Endodermal cell (in vitro differentiated cells): Measurements from ENCODE around the gene HOXB1. TPM values are rescaled to one million over a fixed set of nuclear protein-coding genes. Genes with fewer than 3 reads are reported as not detected.

Experiments
- DNase-seq: peaks from one replicate; pipeline ENCODE4 v3.0.0-alpha.2; 2017
- H3K27ac ChIP-seq: 2 replicates; pipeline ENCODE4 v1.5.1; 2013; ENCODE audit warnings: mild to moderate bottlenecking, low read depth, low read length, moderate library complexity
- H3K27me3 ChIP-seq: 2 replicates; pipeline ENCODE4 v1.6.1; 2013; ENCODE audit warnings: mild to moderate bottlenecking, low read length, moderate library complexity; ENCODE audit not compliant: insufficient read depth, control insufficient read depth, poor library complexity, severe bottlenecking
- H3K36me3 ChIP-seq: 2 replicates; pipeline ENCODE4 v1.7.0; 2013; ENCODE audit warnings: mild to moderate bottlenecking, low read length, moderate library complexity; ENCODE audit not compliant: control insufficient read depth, insufficient read depth
- H3K4me1 ChIP-seq: one replicate; pipeline ENCODE4 v1.7.0; 2013; ENCODE audit warnings: low read length; ENCODE audit not compliant: control insufficient read depth, insufficient read depth
- H3K4me3 ChIP-seq: 2 replicates; pipeline ENCODE4 v1.5.1; 2013; ENCODE audit warnings: mild to moderate bottlenecking, low read length, moderate library complexity
- H3K9ac ChIP-seq: 2 replicates; pipeline ENCODE4 v1.6.1; 2013; ENCODE audit warnings: mild to moderate bottlenecking, low read length, moderate library complexity; ENCODE audit not compliant: poor library complexity, severe bottlenecking; ENCODE audit errors: extremely low read depth
- H3K9me3 ChIP-seq: 2 replicates; pipeline ENCODE4 v1.6.1; 2013; ENCODE audit warnings: mild to moderate bottlenecking, low read length, moderate library complexity; ENCODE audit not compliant: control insufficient read depth
- H3K27ac Mint-ChIP-seq: 2 replicates; pipeline ENCODE4 v1.8.0; 2020; ENCODE audit warnings: mixed read lengths
- H3K27me3 Mint-ChIP-seq: 2 replicates; pipeline ENCODE4 v1.8.0; 2021; ENCODE audit warnings: mild to moderate bottlenecking, mixed read lengths; ENCODE audit not compliant: insufficient read depth
- H3K36me3 Mint-ChIP-seq: 2 replicates; pipeline ENCODE4 v1.8.0; 2020; ENCODE audit warnings: low read depth, mixed read lengths
- H3K4me1 Mint-ChIP-seq: 2 replicates; pipeline ENCODE4 v1.8.0; 2020; ENCODE audit warnings: mixed read lengths
- H3K4me3 Mint-ChIP-seq: 2 replicates; pipeline ENCODE4 v1.8.0; 2020; ENCODE audit warnings: mild to moderate bottlenecking, moderate library complexity, mixed read lengths
- H3K9me3 Mint-ChIP-seq: 2 replicates; pipeline ENCODE4 v1.8.0; 2020; ENCODE audit warnings: mild to moderate bottlenecking, mixed read lengths
- CTCF ChIP-seq: fragments of 200-600 bp; sonication (generic); conservative IDR thresholded peaks from 2 replicates; pipeline ENCODE4 v1.5.0; 2021; ENCODE audit warnings: antibody characterized with exemption, mild to moderate bottlenecking
- WGBS, 2 experiments: methylation state at CpG; one replicate each; pipeline versions ENCODE4 v1.1.5 to v1.1.7; 2013; ENCODE audit warnings: missing lambda C conversion rate in 2 of 2, mixed read lengths in 1 of 2; ENCODE audit not compliant: insufficient coverage in 1 of 2, insufficient read length in 1 of 2; 5-methylcytosine and 5-hydroxymethylcytosine counted together
- total RNA-seq, 2 donors: library from RNA; stranded (reverse); fragmentation: NEBNext Ultra II Directional in 1 of 2; extraction: Animal tissue kit (Norgen Biotek cat#: 25700) in 1 of 2; gene quantifications; 2 replicates in 1 of 2; 3 replicates in 1 of 2; pipeline ENCODE4 v1.2.1, GENCODE V29; 2021

Gene HOXB1
- total RNA-seq, 2 donors from 2014 or later: not detected

- Histone ChIP-seq H3K27ac (peak overlapping the region; percentile 36), H3K4me1 (no peaks in the 10 kb centered on the region), H3K27me3 (peaks cover 99% of the 10 kb centered on the region), H3K9me3 (no peaks in the 10 kb centered on the region), H3K9ac (no peak overlapping the region), H3K36me3 (no peaks in the 10 kb centered on the region), H3K4me3 (no peak overlapping the region)
- WGBS, 2 experiments: 4% methylated on average over 17 to 32 of the region's 43 CpGs
- TF ChIP-seq CTCF: no peak
- H3K27ac Mint-ChIP-seq: no peak overlapping the region
- peaks cover 49% of the 10 kb centered on the region for H3K27me3 Mint-ChIP-seq
- H3K4me3 Mint-ChIP-seq: no peak overlapping the region
- no peaks in the 10 kb centered on the region for H3K36me3 Mint-ChIP-seq
- H3K4me1 Mint-ChIP-seq: peaks cover 5% of the 10 kb centered on the region
- no peaks in the 10 kb centered on the region for H3K9me3 Mint-ChIP-seq
- DNase-seq: peak; percentile 71
Observed at GRCh38 chr17:48576479-48577309, 45.9 kb upstream of the HOXB1 start.

DNA sequence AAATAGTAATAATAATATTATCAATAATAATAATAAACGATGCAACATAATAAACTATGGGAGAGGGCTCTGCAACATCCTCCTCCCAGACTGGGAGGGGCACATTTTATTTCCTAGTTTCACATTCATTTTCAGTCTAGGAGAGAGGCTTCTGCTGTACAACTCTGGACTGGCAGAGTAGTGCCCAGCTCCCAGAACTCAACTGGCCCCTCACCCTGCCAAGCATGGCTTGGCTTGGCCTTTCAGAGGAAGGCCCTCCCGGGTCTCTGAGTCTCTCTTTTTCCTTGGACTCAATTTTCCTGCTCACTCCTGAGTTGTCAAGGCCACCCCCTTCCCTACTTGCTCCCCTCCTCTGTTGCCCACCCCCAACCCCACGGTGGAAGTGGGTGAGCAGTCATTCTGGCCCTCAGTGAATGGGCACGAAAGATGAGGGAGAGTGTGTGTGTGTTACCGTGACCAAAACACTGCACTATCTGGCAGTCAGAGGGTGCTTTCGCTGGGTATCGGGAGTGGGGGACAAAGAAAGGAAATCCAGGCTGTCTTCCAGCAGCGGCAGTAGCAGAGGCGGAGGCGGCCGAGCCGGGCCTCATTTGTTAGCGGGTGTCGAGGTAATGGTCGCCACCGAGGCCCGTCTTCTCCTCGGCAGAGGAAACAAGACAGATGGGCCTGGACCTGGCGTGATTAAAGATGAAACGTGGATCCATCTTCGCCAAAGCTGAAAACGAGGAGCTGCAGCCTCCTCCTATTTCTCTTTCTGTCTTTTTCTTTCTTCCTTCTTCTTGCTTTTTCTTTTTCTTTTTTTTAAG, 45.1 kb upstream of the HOXB1 start:
- Histone ChIP-seq H3K36me3 (no peaks in the 10 kb centered on the region), H3K4me1 (peaks cover 6% of the 10 kb centered on the region), H3K9me3 (no peaks in the 10 kb centered on the region), H3K9ac (no peak overlapping the region), H3K4me3 (no peak overlapping the region), H3K27me3 (peaks cover 99% of the 10 kb centered on the region), H3K27ac (no peak overlapping the region)
- peaks cover 10% of the 10 kb centered on the region for H3K4me1 Mint-ChIP-seq
- H3K27me3 Mint-ChIP-seq: peaks cover 41% of the 10 kb centered on the region
- peak; percentile 66 for DNase-seq
- WGBS, 2 experiments: 0 to 4% methylated on average over 10 to 21 of the region's 22 CpGs
- H3K27ac Mint-ChIP-seq: no peak overlapping the region
- no peak overlapping the region for H3K4me3 Mint-ChIP-seq
- H3K36me3 Mint-ChIP-seq: no peaks in the 10 kb centered on the region
- no peak for TF ChIP-seq CTCF
- no peaks in the 10 kb centered on the region for H3K9me3 Mint-ChIP-seq

DNA sequence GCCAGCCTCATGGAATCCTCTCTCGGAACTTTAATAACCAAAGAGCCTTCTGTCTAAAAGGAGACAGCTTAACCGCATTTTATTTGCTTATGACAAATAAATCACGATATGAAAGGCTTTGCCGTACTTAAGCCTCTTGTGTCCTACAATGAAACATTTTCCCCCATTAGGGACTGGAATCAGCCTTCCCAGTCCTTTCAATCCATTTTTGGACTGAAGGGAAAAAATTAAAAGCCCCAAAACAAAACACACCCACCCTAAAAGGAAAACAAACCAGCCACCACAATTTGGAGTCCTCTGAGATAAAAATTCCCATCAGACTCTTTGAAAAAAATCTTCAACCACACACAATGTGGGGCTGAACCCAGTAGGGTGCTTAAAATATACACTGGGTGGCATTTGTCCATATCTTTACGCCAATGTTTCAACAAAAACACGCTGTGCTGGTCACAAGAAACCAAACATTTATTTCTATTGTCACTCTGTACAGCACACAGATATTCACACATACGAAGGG, 44.3 kb upstream of the HOXB1 start:
- H3K27ac Mint-ChIP-seq: no peak overlapping the region
- no peak for TF ChIP-seq CTCF
- H3K9ac ChIP-seq: no peak overlapping the region
- H3K27me3 Mint-ChIP-seq: peaks cover 34% of the 10 kb centered on the region
- no peaks in the 10 kb centered on the region for H3K9me3 Mint-ChIP-seq
- H3K27ac ChIP-seq: peak overlapping the region; percentile 37
- no peaks in the 10 kb centered on the region for H3K36me3 Mint-ChIP-seq
- H3K36me3 ChIP-seq: no peaks in the 10 kb centered on the region
- peaks cover 17% of the 10 kb centered on the region for H3K4me1 Mint-ChIP-seq
- peaks cover 11% of the 10 kb centered on the region for H3K4me1 ChIP-seq
- DNase-seq: no peak
- H3K4me3 ChIP-seq: no peak overlapping the region
- no peak overlapping the region for H3K4me3 Mint-ChIP-seq
- no peaks in the 10 kb centered on the region for H3K9me3 ChIP-seq
- 11 to 26% methylated on average over 4 to 6 of the region's 7 CpGs for WGBS, 2 experiments
- peaks cover 99% of the 10 kb centered on the region for H3K27me3 ChIP-seq
